HepG2 (cell line): ENCODE data around the gene PLK2. TPM values are rescaled to one million over a fixed set of nuclear protein-coding genes. Genes with fewer than 3 reads are reported as not detected.

Experiments used
- ATAC-seq: fragments of 200-7000 bp; cut with Tn5 transposase; 3 replicates; pipeline ENCODE4 v1.9.1; 2020; ENCODE audit warnings: mild to moderate bottlenecking, moderate library complexity
- BruUV-seq: library from RNA; stranded (reverse); fragments of 400-500 nt; replicated peaks from 2 replicates; lab custom pipeline; 2021; lab: Mats Ljungman, UMichigan
- CTCF ChIA-PET: fragments of 300-600 bp; formaldehyde crosslinking; extraction: SDS; loops from one replicate; lab custom pipeline; 2021; ENCODE audit warnings: low total read pairs, inconsistent platforms, low intra/inter-chr PET ratio; lab: Yijun Ruan, JAX
- POLR2A ChIA-PET: fragments of 350-600 bp; sonication (Branson Sonifier 250); formaldehyde crosslinking; loops from one replicate; lab custom pipeline; 2020; ENCODE audit warnings: antibody characterized with exemption, inconsistent platforms; lab: Yijun Ruan, JAX
- DNase-seq: peaks from one replicate; pipeline ENCODE4 v3.0.0-alpha.2; 2015; ENCODE audit warnings: low spot score
- FAIRE-seq: peaks from 3 replicates; lab custom pipeline; 2011; peaks lifted over from hg19 to GRCh38; lab: Jason Lieb, UNC
- H2AFZ ChIP-seq: one replicate; pipeline ENCODE4 v1.6.1; 2011; ENCODE audit warnings: low read length, inconsistent platforms
- H3K27ac ChIP-seq: fragments of 300-600 bp; 3 replicates; pipeline ENCODE4 v1.8.0; 2011; ENCODE audit warnings: mixed run types, mild to moderate bottlenecking, mixed read lengths, low read length, inconsistent platforms; ENCODE audit not compliant: insufficient read depth; ENCODE audit errors: extremely low read length
- H3K27me3 ChIP-seq, 2 experiments: fragments of 200-600 bp in 1 of 2; 2 replicates in 1 of 2; 3 replicates in 1 of 2; pipeline versions ENCODE4 v1.6.0 to v1.8.0; 2011; ENCODE audit warnings: low read length in 2 of 2, mild to moderate bottlenecking in 2 of 2, moderate library complexity in 2 of 2, inconsistent platforms in 1 of 2; ENCODE audit not compliant: insufficient read depth in 2 of 2, control insufficient read depth in 1 of 2
- H3K36me3 ChIP-seq, 2 experiments: fragments of 200-600 bp in 1 of 2; replicated peaks in 1 of 2; 2 replicates in 1 of 2; 3 replicates in 1 of 2; pipeline versions ENCODE4 v1.5.1 to v1.8.0; 2011; ENCODE audit warnings: low read length in 2 of 2, inconsistent platforms in 1 of 2; ENCODE audit not compliant: insufficient read depth in 2 of 2, control insufficient read depth in 1 of 2
- H3K4me1 ChIP-seq: 2 replicates; pipeline ENCODE4 v1.5.1; 2012; ENCODE audit warnings: low read length, inconsistent platforms; ENCODE audit not compliant: insufficient read depth
- H3K4me2 ChIP-seq: 2 replicates; pipeline ENCODE4 v1.6.0; 2011; ENCODE audit warnings: low read depth, low read length, inconsistent platforms
- H3K4me3 ChIP-seq, 3 experiments: fragments of 200-600 bp in 1 of 3; sonication (generic), shearing (Covaris generic) in 1 of 3; replicated peaks in 1 of 3; 2 replicates each; pipeline ENCODE4 v1.5.1; 2011 to 2016; ENCODE audit warnings: low read length in 3 of 3, inconsistent platforms in 2 of 3, low read depth in 2 of 3, mild to moderate bottlenecking in 2 of 3, control low read depth in 1 of 3, mixed read lengths in 1 of 3; ENCODE audit not compliant: insufficient read depth in 1 of 3
- H3K79me2 ChIP-seq: one replicate; pipeline ENCODE4 v1.6.1; 2011; ENCODE audit warnings: low read length, inconsistent platforms; ENCODE audit not compliant: insufficient read depth
- H3K9ac ChIP-seq: 2 replicates; pipeline ENCODE4 v1.6.0; 2011; ENCODE audit warnings: mild to moderate bottlenecking, low read depth, low read length, inconsistent platforms; ENCODE audit not compliant: insufficient read depth
- H3K9me3 ChIP-seq: 2 replicates; pipeline ENCODE4 v1.5.1; 2012; ENCODE audit warnings: mild to moderate bottlenecking, low read length
- H4K20me1 ChIP-seq: 2 replicates; pipeline ENCODE4 v1.6.0; 2011; ENCODE audit warnings: inconsistent platforms, mild to moderate bottlenecking, low read length, moderate library complexity; ENCODE audit not compliant: insufficient read depth
- ARID3A ChIP-seq: IDR thresholded peaks from 2 replicates; pipeline ENCODE4 v1.6.1; 2012; ENCODE audit warnings: low read depth, low read length, improper control_type of control experiment
- GPN1 ChIP-seq: sonication (generic); formaldehyde crosslinking; IDR thresholded peaks from 2 replicates; pipeline ENCODE4 v1.5.1; 2020; ENCODE audit warnings: missing genetic modification reagents, borderline replicate concordance
- HHEX ChIP-seq: IDR thresholded peaks from 2 replicates; pipeline ENCODE4 v1.6.1; 2016; ENCODE audit warnings: control low read depth
- HNF1A ChIP-seq, 2 experiments: sonication (generic) in 1 of 2; formaldehyde crosslinking in 1 of 2; IDR thresholded peaks; 2 replicates each; pipeline versions ENCODE4 v1.4.0 to v1.6.1; 2016 to 2020; ENCODE audit warnings: borderline replicate concordance in 1 of 2, low read depth in 1 of 2, mild to moderate bottlenecking in 1 of 2, missing genetic modification reagents in 1 of 2
- POLR2AphosphoS5 ChIP-seq: IDR thresholded peaks from 2 replicates; pipeline ENCODE4 v1.6.1; 2012; ENCODE audit warnings: low read depth, low read length
- RCOR2 ChIP-seq: IDR thresholded peaks from 2 replicates; pipeline ENCODE4 v1.6.1; 2016; ENCODE audit warnings: missing biosample characterization, missing genetic modification reagents
- TEF ChIP-seq: sonication (generic); formaldehyde crosslinking; IDR thresholded peaks from 2 replicates; pipeline ENCODE4 v1.5.0; 2020; ENCODE audit warnings: missing genetic modification reagents
- TRIM24 ChIP-seq: sonication (generic); formaldehyde crosslinking; IDR thresholded peaks from 2 replicates; pipeline ENCODE4 v1.8.0; 2022; ENCODE audit warnings: mild to moderate bottlenecking, missing genetic modification reagents
- USF2 ChIP-seq, 2 experiments: sonication (generic) in 1 of 2; formaldehyde crosslinking in 1 of 2; IDR thresholded peaks; 2 replicates each; pipeline versions ENCODE4 v1.5.1 to v1.6.1; 2011 to 2020; ENCODE audit warnings: borderline replicate concordance in 1 of 2, low read depth in 1 of 2, low read length in 1 of 2, mild to moderate bottlenecking in 1 of 2, missing genetic modification reagents in 1 of 2, moderate library complexity in 1 of 2
- YEATS4 ChIP-seq: sonication (generic); formaldehyde crosslinking; IDR thresholded peaks from 2 replicates; pipeline ENCODE4 v1.4.0; 2020; ENCODE audit warnings: missing genetic modification reagents, borderline replicate concordance
- ZFP62 ChIP-seq: sonication (generic); formaldehyde crosslinking; IDR thresholded peaks from 2 replicates; pipeline ENCODE4 v1.4.0; 2020; ENCODE audit warnings: missing genetic modification reagents
- ZNF251 ChIP-seq: sonication (generic); formaldehyde crosslinking; IDR thresholded peaks from 2 replicates; pipeline ENCODE4 v1.9.0; 2021; ENCODE audit warnings: mild to moderate bottlenecking, missing genetic modification reagents
- ZNF512 ChIP-seq: sonication (generic); formaldehyde crosslinking; IDR thresholded peaks from 2 replicates; pipeline ENCODE4 v1.4.0; 2020; ENCODE audit warnings: mild to moderate bottlenecking, missing genetic modification reagents
- ZNF605 ChIP-seq: sonication (generic); formaldehyde crosslinking; IDR thresholded peaks from 2 replicates; pipeline ENCODE4 v1.8.0; 2022; ENCODE audit warnings: mild to moderate bottlenecking, missing genetic modification reagents
- WGBS: methylation state at CpG from one replicate; pipeline ENCODE4 v1.1.6; 2017; ENCODE audit warnings: low lambda C conversion rate; 5-methylcytosine and 5-hydroxymethylcytosine counted together
- in situ Hi-C: cut with HindIII; loops from 2 replicates; pipeline ENCODE4 v1.10.0; 2017; ENCODE audit warnings: low pct_unique_long_range_greater_than_20kb; ENCODE audit not compliant: extremely low pct_ligation_motif_present
- intact Hi-C: fragments of 100-400 bp; cut with micrococcal nuclease; formaldehyde crosslinking; loops from one replicate; pipeline ENCODE4 v1.10.0; 2022; ENCODE audit not compliant: unreplicated experiment
- polyA plus RNA-seq, 8 experiments: library from polyadenylated mRNA; depleted of rRNA in 3 of 8; stranded (reverse) in 7 of 8; unstranded in 1 of 8; fragments of >200 nt; fragmentation: Illumina TruSeq in 4 of 8; extraction: Trizol in 4 of 8; gene quantifications; 2 replicates each; pipeline versions ENCODE4 v1.2.1 to v1.2.3, GENCODE V29; 2011 to 2016; ENCODE audit warnings: low read depth in 4 of 8, missing spikeins in 1 of 8, mixed read lengths in 1 of 8; ENCODE audit not compliant: insufficient read depth in 1 of 8
- total RNA-seq, 5 experiments: library from RNA; depleted of rRNA; stranded (reverse); fragments of >200 nt; fragmentation: Illumina TruSeq; extraction: Trizol; gene quantifications; 2 replicates each; pipeline ENCODE4 v1.2.3, GENCODE V29; 2016; ENCODE audit warnings: low read depth in 1 of 5

PLK2 gene
- total and polyA plus RNA-seq, 2 of the 13 experiments (the other 11 are each of a cell fraction or from before 2014, with no cell fraction given) = 9.6 to 29.6 TPM

- DNase-seq (no peak), ATAC-seq (no peak), FAIRE-seq (no peak)
- Histone ChIP-seq H3K4me1 (peaks cover 8% of the 10 kb centered on the region; the same call in 1 of the 2 replicates), H3K79me2 (no peaks in the 10 kb centered on the region), H3K9ac (no peak overlapping the region), H3K27ac (no peak overlapping the region), H2AFZ (no peak overlapping the region), H3K4me2 (no peak overlapping the region), H4K20me1 (no peaks in the 10 kb centered on the region), H3K4me3 (no peak overlapping the region), H3K36me3 (peaks cover under 1 to 4% of the 10 kb centered on the region in 2 experiments; a peak in 1 of 5 replicates), H3K9me3 (no peaks in the 10 kb centered on the region), H3K27me3 (no peaks in the 10 kb centered on the region)
- WGBS = 30% methylated on average over 3 of the region's 3 CpGs
- POLR2A ChIA-PET = no interaction called here
- no TSS peak for BruUV-seq
- CTCF ChIA-PET = no interaction called here
- intact Hi-C loops (no loop called here), in situ Hi-C loops (loop anchor here (25.0 kb wide), 1 partner anchor 938 kb away; no protein-coding TSS in a partner anchor)
- TF ChIP-seq HHEX = no peak
- no peak for TF ChIP-seq GPN1 (CRISPR knock-in tag)
- no peak for TF ChIP-seq POLR2AphosphoS5
- TF ChIP-seq HNF1A (IDR thresholded peaks at IDR 0.05; ENCODE audit: low read depth) = no peak
- no peak for TF ChIP-seq HNF1A (CRISPR knock-in tag; IDR thresholded peaks at IDR 0.05; ENCODE audit: borderline replicate concordance)
- no peak for TF ChIP-seq ZNF251 (CRISPR knock-in tag)
- no peak for TF ChIP-seq ARID3A
- TF ChIP-seq TEF (CRISPR knock-in tag) = no peak
- no peak for TF ChIP-seq ZNF605 (CRISPR knock-in tag)
- TF ChIP-seq YEATS4 = no peak
- no peak for TF ChIP-seq RCOR2 (CRISPR knock-in tag)
- TF ChIP-seq TRIM24 = no peak
- TF ChIP-seq ZNF512 (CRISPR knock-in tag) = no peak
- no peak for TF ChIP-seq USF2 (IDR thresholded peaks at IDR 0.05; ENCODE audit: low read depth, low read length)
- no peak for TF ChIP-seq USF2 (CRISPR knock-in tag; IDR thresholded peaks at IDR 0.05; ENCODE audit: borderline replicate concordance)
- TF ChIP-seq ZFP62 (CRISPR knock-in tag) = no peak
Measured at GRCh38 chr5:58450018-58450417, 9.9 kb downstream of the PLK2 start.
